Activated CD8-positive, alpha-beta T cell treated with anti-CD3 and anti-CD28 coated beads for 36 hours (primary cell): ENCODE data around the gene MCF2L2. TPM values are rescaled to one million over a fixed set of nuclear protein-coding genes. Genes with fewer than 3 reads are reported as not detected.

Source experiments
- ATAC-seq: fragments of 200-7000 bp; cut with Tn5 transposase; one replicate; pipeline ENCODE4 v1.10.0; 2021; ENCODE audit warnings: mild to moderate bottlenecking, moderate library complexity
- CTCF ChIA-PET: fragments of 350-600 bp; sonication (Branson Sonifier 250); formaldehyde crosslinking; loops from one replicate; lab custom pipeline; 2021; ENCODE audit warnings: antibody characterized with exemption; lab: Charles Lee
- POLR2A ChIA-PET: fragments of 350-600 bp; sonication (Branson Sonifier 250); formaldehyde crosslinking; loops from one replicate; lab custom pipeline; 2021; ENCODE audit warnings: antibody characterized with exemption; lab: Charles Lee
- DNase-seq: peaks from one replicate; pipeline ENCODE4 v3.0.0-alpha.2; 2020
- H3K27ac Mint-ChIP-seq: one replicate; pipeline ENCODE4 v1.8.0; 2021; ENCODE audit warnings: mild to moderate bottlenecking, mixed read lengths
- H3K27me3 Mint-ChIP-seq: one replicate; pipeline ENCODE4 v1.8.0; 2021; ENCODE audit warnings: mixed read lengths
- H3K36me3 Mint-ChIP-seq: one replicate; pipeline ENCODE4 v1.8.0; 2021; ENCODE audit warnings: low read depth, mixed read lengths
- H3K4me1 Mint-ChIP-seq: one replicate; pipeline ENCODE4 v1.8.0; 2021; ENCODE audit warnings: low read depth, mixed read lengths
- H3K4me3 Mint-ChIP-seq: one replicate; pipeline ENCODE4 v1.8.0; 2021; ENCODE audit warnings: mild to moderate bottlenecking, moderate library complexity, mixed read lengths
- H3K9me3 Mint-ChIP-seq: one replicate; pipeline ENCODE4 v1.8.0; 2021; ENCODE audit warnings: mixed read lengths
- intact Hi-C: fragments of 100-400 bp; cut with micrococcal nuclease; formaldehyde crosslinking; loops from one replicate; pipeline ENCODE4 v1.10.0; 2022
- total RNA-seq, 2 experiments: library from RNA; stranded (reverse); gene quantifications; one replicate each; pipeline ENCODE4 v1.2.3, GENCODE V29; 2021
- TF ChIP-seq, protein P1 (sequence below): fragments of 200-600 bp; IDR thresholded peaks from one replicate; pipeline ENCODE4 v1.8.0; 2022; ENCODE audit warnings: antibody characterized with exemption, mild to moderate bottlenecking

The MCF2L2 gene
- total RNA-seq, 2 experiments from 2014 or later = 3.5 to 3.7 TPM

- peak overlapping the region; percentile 26 for H3K4me3 Mint-ChIP-seq
- intact Hi-C loops = no loop called here
- ATAC-seq (peak; percentile 78), DNase-seq (peak; percentile 76)
- H3K27ac Mint-ChIP-seq = peak overlapping the region; percentile 94
- CTCF ChIA-PET = interaction anchor here (1.6 kb wide), 1 partner anchor 26 kb away, joined by 6 read pairs; no protein-coding TSS in a partner anchor
- TF ChIP-seq, protein P1, sequence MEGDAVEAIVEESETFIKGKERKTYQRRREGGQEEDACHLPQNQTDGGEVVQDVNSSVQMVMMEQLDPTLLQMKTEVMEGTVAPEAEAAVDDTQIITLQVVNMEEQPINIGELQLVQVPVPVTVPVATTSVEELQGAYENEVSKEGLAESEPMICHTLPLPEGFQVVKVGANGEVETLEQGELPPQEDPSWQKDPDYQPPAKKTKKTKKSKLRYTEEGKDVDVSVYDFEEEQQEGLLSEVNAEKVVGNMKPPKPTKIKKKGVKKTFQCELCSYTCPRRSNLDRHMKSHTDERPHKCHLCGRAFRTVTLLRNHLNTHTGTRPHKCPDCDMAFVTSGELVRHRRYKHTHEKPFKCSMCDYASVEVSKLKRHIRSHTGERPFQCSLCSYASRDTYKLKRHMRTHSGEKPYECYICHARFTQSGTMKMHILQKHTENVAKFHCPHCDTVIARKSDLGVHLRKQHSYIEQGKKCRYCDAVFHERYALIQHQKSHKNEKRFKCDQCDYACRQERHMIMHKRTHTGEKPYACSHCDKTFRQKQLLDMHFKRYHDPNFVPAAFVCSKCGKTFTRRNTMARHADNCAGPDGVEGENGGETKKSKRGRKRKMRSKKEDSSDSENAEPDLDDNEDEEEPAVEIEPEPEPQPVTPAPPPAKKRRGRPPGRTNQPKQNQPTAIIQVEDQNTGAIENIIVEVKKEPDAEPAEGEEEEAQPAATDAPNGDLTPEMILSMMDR = no peak
- H3K27me3 Mint-ChIP-seq = no peaks in the 10 kb centered on the region
- POLR2A ChIA-PET = interaction anchor here (0.6 to 1.8 kb wide), 3 partner anchors 13 to 100 kb away, joined by 3 to 6 read pairs (median 3); no protein-coding TSS in a partner anchor
- peaks cover 47% of the 10 kb centered on the region for H3K36me3 Mint-ChIP-seq
- peaks cover 60% of the 10 kb centered on the region for H3K4me1 Mint-ChIP-seq
- peaks cover 30% of the 10 kb centered on the region for H3K9me3 Mint-ChIP-seq
These were observed 217.5 kb downstream of the MCF2L2 start for GRCh38 chr3:183210862-183211341.

GRCh38 chr3:183210341-183210740 is 218.1 kb downstream of the MCF2L2 start:
- peaks cover 30% of the 10 kb centered on the region for H3K9me3 Mint-ChIP-seq
- ATAC-seq (peak; percentile 17), DNase-seq (no peak)
- ChIA-PET POLR2A (no interaction called here), CTCF (interaction anchor here (1.6 kb wide), 1 partner anchor 26 kb away, joined by 6 read pairs; no protein-coding TSS in a partner anchor)
- peaks cover 45% of the 10 kb centered on the region for H3K36me3 Mint-ChIP-seq
- peaks cover 66% of the 10 kb centered on the region for H3K4me1 Mint-ChIP-seq
- H3K27me3 Mint-ChIP-seq = no peaks in the 10 kb centered on the region
- TF ChIP-seq, protein P1 = no peak
- H3K27ac Mint-ChIP-seq = peak overlapping the region; percentile 94
- no peak overlapping the region for H3K4me3 Mint-ChIP-seq
- intact Hi-C loops = no loop called here

DNA sequence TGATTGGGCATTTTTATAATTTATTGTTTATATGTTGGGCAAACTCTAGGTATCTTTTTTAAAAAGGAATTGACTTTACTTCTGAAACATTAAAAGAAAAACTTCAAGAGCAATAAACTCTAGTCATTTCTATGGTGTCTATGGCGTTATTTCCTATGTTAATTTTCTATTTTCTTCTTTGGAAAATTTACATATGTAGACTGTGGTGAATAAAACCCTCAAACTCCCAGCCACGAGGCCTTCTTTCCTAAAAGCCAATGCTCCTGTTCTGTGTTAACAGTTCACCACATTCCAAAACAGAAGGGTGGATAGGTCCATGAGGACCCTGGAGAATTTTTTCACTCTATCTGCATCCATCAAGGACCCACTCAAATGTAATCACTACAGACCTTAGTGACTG is 219.6 kb downstream of the MCF2L2 start:
- intact Hi-C loops = no loop called here
- ChIA-PET POLR2A (no interaction called here), CTCF (interaction anchor here (0.7 to 2.5 kb wide), 3 partner anchors 10 to 51 kb away, joined by 3 to 19 read pairs (median 3); no protein-coding TSS in a partner anchor)
- Mint-ChIP-seq H3K36me3 (peaks cover 47% of the 10 kb centered on the region), H3K27ac (peak overlapping the region; percentile 94), H3K9me3 (peaks cover 33% of the 10 kb centered on the region), H3K4me3 (no peak overlapping the region), H3K4me1 (peaks cover 66% of the 10 kb centered on the region), H3K27me3 (no peaks in the 10 kb centered on the region)
- ATAC-seq = no peak
- TF ChIP-seq, protein P1 = no peak
- no peak for DNase-seq

GRCh38 chr3:183208260-183208659 is 220.2 kb downstream of the MCF2L2 start:
- CTCF ChIA-PET = interaction anchor here (0.7 to 2.5 kb wide), 6 partner anchors 10 to 178 kb away, joined by 3 to 19 read pairs (median 4); no protein-coding TSS in a partner anchor
- ATAC-seq = peak; percentile 59

GRCh38 chr3:183203670-183204069 is 224.7 kb downstream of the MCF2L2 start:
- POLR2A ChIA-PET = no interaction called here
- peaks cover 25% of the 10 kb centered on the region for H3K36me3 Mint-ChIP-seq
- H3K4me3 Mint-ChIP-seq = no peak overlapping the region
- CTCF ChIA-PET = interaction anchor here (0.9 kb wide), 1 partner anchor 19 kb away, joined by 3 read pairs; no protein-coding TSS in a partner anchor
- H3K9me3 Mint-ChIP-seq = peaks cover 26% of the 10 kb centered on the region
- ATAC-seq (no peak), DNase-seq (no peak)
- H3K27ac Mint-ChIP-seq = no peak overlapping the region
- no peaks in the 10 kb centered on the region for H3K27me3 Mint-ChIP-seq
- H3K4me1 Mint-ChIP-seq = peaks cover 45% of the 10 kb centered on the region
- TF ChIP-seq, protein P1 = no peak
- intact Hi-C loops = no loop called here

More at GRCh38 chr3:183208260-183208659, 220.2 kb downstream of the MCF2L2 start:
- Mint-ChIP-seq H3K27ac (peak overlapping the region; percentile 94), H3K4me1 (peaks cover 68% of the 10 kb centered on the region), H3K36me3 (peaks cover 52% of the 10 kb centered on the region), H3K9me3 (peaks cover 39% of the 10 kb centered on the region), H3K4me3 (peak overlapping the region; percentile 10), H3K27me3 (no peaks in the 10 kb centered on the region)
- peak; percentile 50 for DNase-seq
- intact Hi-C loops = no loop called here
- TF ChIP-seq, protein P1 = no peak
- POLR2A ChIA-PET = no interaction called here
